Heart left ventricle (tissue), 16 donors: ENCODE data around the gene RAMP1. TPM values are rescaled to one million over a fixed set of nuclear protein-coding genes. Genes with fewer than 3 reads are reported as not detected.
A peak's percentile ranks its signal among the peaks of the same experiment; 100 is the strongest.

Experiments
- ATAC-seq, 4 donors: fragments of 200-7000 bp; cut with Tn5 transposase; one replicate each; pipeline ENCODE4 v1.9.1; 2020 to 2022; ENCODE audit warnings: moderate library complexity in 4 of 4, mild to moderate bottlenecking in 3 of 4, moderate number of reproducible peaks in 1 of 4
- DNase-seq, 5 donors: peaks; one replicate each; pipeline ENCODE4 v3.0.0-alpha.2; 2020
- H3K27ac ChIP-seq, 12 donors: fragments of 200-600 bp; sonication (generic) in 4 of 12; one replicate each; pipeline versions ENCODE4 v1.5.0 to v1.8.0; 2016 to 2022; ENCODE audit warnings: mild to moderate bottlenecking in 2 of 12
- H3K27me3 ChIP-seq, 9 donors: fragments of 200-600 bp; sonication (generic) in 2 of 9; one replicate each; pipeline versions ENCODE4 v1.5.1 to v1.8.0; 2016 to 2022; ENCODE audit warnings: mild to moderate bottlenecking in 3 of 9
- H3K36me3 ChIP-seq, 9 donors: fragments of 200-600 bp; sonication (generic) in 2 of 9; one replicate each; pipeline versions ENCODE4 v1.5.0 to v1.8.0; 2018 to 2022; ENCODE audit warnings: mild to moderate bottlenecking in 2 of 9
- H3K4me1 ChIP-seq, 12 donors: fragments of 200-600 bp; sonication (generic) in 4 of 12; one replicate each; pipeline versions ENCODE4 v1.5.0 to v1.8.0; 2016 to 2022; ENCODE audit warnings: mild to moderate bottlenecking in 3 of 12
- H3K4me3 ChIP-seq, 12 donors: fragments of 200-600 bp; sonication (generic) in 4 of 12; one replicate each; pipeline versions ENCODE4 v1.5.0 to v1.8.0; 2017 to 2022; ENCODE audit warnings: mild to moderate bottlenecking in 9 of 12, moderate library complexity in 4 of 12
- H3K9me3 ChIP-seq, 12 donors: fragments of 200-600 bp; sonication (generic) in 4 of 12; one replicate each; pipeline versions ENCODE4 v1.5.0 to v1.8.0; 2016 to 2022; ENCODE audit warnings: mild to moderate bottlenecking in 1 of 12
- POLR2A ChIP-seq, 2 donors: fragments of 450-650 bp; IDR thresholded peaks; one replicate each; pipeline ENCODE4 v1.6.1; 2017; ENCODE audit warnings: antibody characterized with exemption in 2 of 2, mild to moderate bottlenecking in 2 of 2, moderate library complexity in 2 of 2
- WGBS, 4 donors: extraction: QIAGEN DNeasy Blood & Tissue Kit in 2 of 4; methylation state at CpG; one replicate each; pipeline versions ENCODE4 v1.1.5 to v1.1.7; 2013 to 2018; 5-methylcytosine and 5-hydroxymethylcytosine counted together
- intact Hi-C, 10 donors: fragments of 100-400 bp; cut with DNase I; formaldehyde crosslinking; loops; one replicate each; pipeline versions ENCODE4 v1.11.1 to v1.14.2; 2022
- polyA plus RNA-seq, 2 donors: library from polyadenylated mRNA; stranded (reverse); fragments of 200-250 nt; gene quantifications; one replicate each; pipeline ENCODE4 v1.2.3, GENCODE V29; 2013
- total RNA-seq, 9 donors: library from RNA; depleted of rRNA in 2 of 9; stranded (reverse); fragments of >200 nt in 2 of 9; fragmentation: NEBNext Ultra II Directional in 3 of 9; extraction: Animal tissue kit (Norgen Biotek cat#: 25700) in 3 of 9; gene quantifications; one replicate each; pipeline versions ENCODE4 v1.1.0 to v1.2.4, GENCODE V29; 2016 to 2023
- TF ChIP-seq, protein P1 (sequence below), 12 donors: fragments of 200-600 bp; sonication (generic) in 4 of 12; IDR thresholded peaks; one replicate each; pipeline versions ENCODE4 v1.5.0 to v1.8.0; 2018 to 2022; ENCODE audit warnings: antibody characterized with exemption in 12 of 12, mild to moderate bottlenecking in 5 of 12
- donor health status: ischemic (EF 13 %, LVEDD 7.1; RV severe dilation, severe dysfunction).
- donor health status: healthy with polysubstance abuse.
- donor health status: DM: no; HTN: yes; CAD: no.
- donor health status: DM: no; HTN: no; CAD: no.
- donor health status: ischemic (EF 25% LVEDD 6.9; RV normal size, moderate dysfunction).
- donor health status: ischemic (EF 25% LVEDD 5.7; RV mildly dilated, moderate dysfunction).
- donor health status: healthy.
- donor health status: DM: yes; HTN: yes; CAD: no.
- donor health status: ischemic (EF 35%, LVEDD 5.7; RV mildly dilated, moderate dysfunction).
- donor health status: nonischemic (EF 11% LVEDD 7.7; RV severe dilation, severe dysfunction).
- donor health status: DM: yes; HTN: yes; CAD: no.
- donor health status: PGD.
- donor health status: ischemic (EF 29% LVEDD 5.4; RV normal size, mild dysfunction).
- donor health status: nonischemic (EF 23%, LVEDD 6.1; RV moderate dilation, normal function).

The RAMP1 gene
- total and polyA plus RNA-seq, 11 donors: 36.5 to 1,114 (median 201) TPM

- ATAC-seq: peak; percentile 32 to 65 (median 54)
- intact Hi-C loops: loop anchor here in 6 of 10 donors (2.0 to 5.0 kb wide), 5 partner anchors 23 to 273 kb away; partner anchors contain the start of genes UBE2F (in 3 of the 6) and KLHL30 (in 1 of the 6)
- peak in 2 of 5 donors; percentile 56 to 77 for DNase-seq
- H3K9me3 ChIP-seq: no peaks in the 10 kb centered on the region
- H3K4me1 ChIP-seq: peaks cover 0 to 52% (median 22%) of the 10 kb centered on the region in 12 donors
- H3K27me3 ChIP-seq: peaks cover 0 to 27% (median 0%) of the 10 kb centered on the region in 9 donors
- no peak overlapping the region for H3K4me3 ChIP-seq
- H3K27ac ChIP-seq: peak overlapping the region in 11 of 12 donors; percentile 47 to 97 (median 90)
- TF ChIP-seq, protein P1, sequence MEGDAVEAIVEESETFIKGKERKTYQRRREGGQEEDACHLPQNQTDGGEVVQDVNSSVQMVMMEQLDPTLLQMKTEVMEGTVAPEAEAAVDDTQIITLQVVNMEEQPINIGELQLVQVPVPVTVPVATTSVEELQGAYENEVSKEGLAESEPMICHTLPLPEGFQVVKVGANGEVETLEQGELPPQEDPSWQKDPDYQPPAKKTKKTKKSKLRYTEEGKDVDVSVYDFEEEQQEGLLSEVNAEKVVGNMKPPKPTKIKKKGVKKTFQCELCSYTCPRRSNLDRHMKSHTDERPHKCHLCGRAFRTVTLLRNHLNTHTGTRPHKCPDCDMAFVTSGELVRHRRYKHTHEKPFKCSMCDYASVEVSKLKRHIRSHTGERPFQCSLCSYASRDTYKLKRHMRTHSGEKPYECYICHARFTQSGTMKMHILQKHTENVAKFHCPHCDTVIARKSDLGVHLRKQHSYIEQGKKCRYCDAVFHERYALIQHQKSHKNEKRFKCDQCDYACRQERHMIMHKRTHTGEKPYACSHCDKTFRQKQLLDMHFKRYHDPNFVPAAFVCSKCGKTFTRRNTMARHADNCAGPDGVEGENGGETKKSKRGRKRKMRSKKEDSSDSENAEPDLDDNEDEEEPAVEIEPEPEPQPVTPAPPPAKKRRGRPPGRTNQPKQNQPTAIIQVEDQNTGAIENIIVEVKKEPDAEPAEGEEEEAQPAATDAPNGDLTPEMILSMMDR (IDR thresholded peaks at IDR 0.05): no peak
- TF ChIP-seq POLR2A (IDR thresholded peaks at IDR 0.05): no peak
- no peaks in the 10 kb centered on the region for H3K36me3 ChIP-seq
- WGBS, 4 donors: 36 to 47% (median 41%) methylated on average over 19 to 22 of the region's 22 CpGs
These were observed 4.4 kb downstream of the RAMP1 start for GRCh38 chr2:237863689-237864443.

DNA sequence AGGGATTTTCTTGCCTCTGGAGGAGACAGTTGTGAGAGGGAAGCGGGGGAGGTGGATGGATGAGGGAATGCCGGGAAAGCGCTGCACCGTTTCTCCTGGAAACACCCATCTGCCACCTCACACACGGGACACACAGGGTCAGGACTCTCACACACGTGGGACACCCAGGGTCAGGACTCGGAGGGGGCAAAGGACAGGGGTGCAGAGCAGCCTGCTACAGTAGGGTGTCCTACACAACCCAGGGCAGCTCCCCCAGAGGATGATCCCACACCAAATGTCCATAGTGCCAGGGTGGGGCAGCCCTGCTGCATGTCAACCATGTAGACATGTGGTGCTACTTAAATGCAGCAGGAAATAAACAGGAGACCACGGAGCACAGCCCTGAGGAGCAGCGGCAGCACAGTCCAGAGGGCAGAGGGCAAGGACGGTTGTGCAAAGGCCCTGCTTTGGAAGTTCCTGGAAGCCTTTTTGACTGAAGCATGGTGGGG lies 5.1 kb downstream of the RAMP1 start:
- Histone ChIP-seq H3K27ac (peak overlapping the region in 10 of 12 donors; percentile 62 to 97 (median 92)), H3K4me3 (no peak overlapping the region), H3K4me1 (peaks cover 0 to 49% (median 22%) of the 10 kb centered on the region in 12 donors), H3K27me3 (peaks cover 0 to 23% (median 0%) of the 10 kb centered on the region in 9 donors), H3K9me3 (no peaks in the 10 kb centered on the region), H3K36me3 (no peaks in the 10 kb centered on the region)
- DNase-seq (no peak), ATAC-seq (peak in 2 of 4 donors; percentile 3 to 9)
- TF ChIP-seq, protein P1 (IDR thresholded peaks at IDR 0.05): no peak
- no peak for TF ChIP-seq POLR2A (IDR thresholded peaks at IDR 0.05)
- 49 to 63% (median 60%) methylated on average over 10 of the region's 10 CpGs for WGBS, 4 donors
- intact Hi-C loops: loop anchor here in 6 of 10 donors (2.0 to 5.0 kb wide), 5 partner anchors 22 to 273 kb away; partner anchors contain the start of genes UBE2F (in 3 of the 6) and KLHL30 (in 1 of the 6)

- WGBS, 4 donors: 43 to 60% (median 53%) methylated on average over 9 of the region's 9 CpGs
- Histone ChIP-seq H3K27ac (peak overlapping the region in 10 of 12 donors; percentile 62 to 97 (median 92)), H3K27me3 (peaks cover 0 to 18% (median 0%) of the 10 kb centered on the region in 9 donors), H3K36me3 (no peaks in the 10 kb centered on the region), H3K9me3 (no peaks in the 10 kb centered on the region), H3K4me1 (peaks cover 0 to 49% (median 19%) of the 10 kb centered on the region in 12 donors), H3K4me3 (no peak overlapping the region)
- DNase-seq (peak in 4 of 5 donors; percentile 61 to 81 (median 66)), ATAC-seq (peak; percentile 4 to 53 (median 52))
- TF ChIP-seq, protein P1 (IDR thresholded peaks at IDR 0.05): no peak
- TF ChIP-seq POLR2A (IDR thresholded peaks at IDR 0.05): no peak
- intact Hi-C loops: loop anchor here in 7 of 10 donors (2.0 to 5.0 kb wide), 6 partner anchors 22 to 417 kb away; partner anchors contain the start of genes UBE2F (in 3 of the 7) and KLHL30 (in 1 of the 7)
These were observed 5.7 kb downstream of the RAMP1 start for GRCh38 chr2:237864940-237865622.
